Activated naive CD4-positive, alpha-beta T cell treated with anti-CD3 and anti-CD28 coated beads, Interleukin-2, amount 50 U/mL, for 24 hours (primary cell): ENCODE measurements around the gene ZNF322.

Source experiments
- H3K27ac Mint-ChIP-seq: one replicate; pipeline ENCODE4 v1.8.0; 2021; ENCODE audit warnings: mild to moderate bottlenecking, mixed read lengths
- H3K27me3 Mint-ChIP-seq: one replicate; pipeline ENCODE4 v1.8.0; 2021; ENCODE audit warnings: mixed read lengths
- H3K36me3 Mint-ChIP-seq: one replicate; pipeline ENCODE4 v1.8.0; 2021; ENCODE audit warnings: mixed read lengths
- H3K4me1 Mint-ChIP-seq: one replicate; pipeline ENCODE4 v1.8.0; 2021; ENCODE audit warnings: mixed read lengths
- H3K4me3 Mint-ChIP-seq: one replicate; pipeline ENCODE4 v1.8.0; 2021; ENCODE audit warnings: mild to moderate bottlenecking, mixed read lengths
- H3K9me3 Mint-ChIP-seq: one replicate; pipeline ENCODE4 v1.8.0; 2021; ENCODE audit warnings: mixed read lengths

ZNF322 gene

DNA sequence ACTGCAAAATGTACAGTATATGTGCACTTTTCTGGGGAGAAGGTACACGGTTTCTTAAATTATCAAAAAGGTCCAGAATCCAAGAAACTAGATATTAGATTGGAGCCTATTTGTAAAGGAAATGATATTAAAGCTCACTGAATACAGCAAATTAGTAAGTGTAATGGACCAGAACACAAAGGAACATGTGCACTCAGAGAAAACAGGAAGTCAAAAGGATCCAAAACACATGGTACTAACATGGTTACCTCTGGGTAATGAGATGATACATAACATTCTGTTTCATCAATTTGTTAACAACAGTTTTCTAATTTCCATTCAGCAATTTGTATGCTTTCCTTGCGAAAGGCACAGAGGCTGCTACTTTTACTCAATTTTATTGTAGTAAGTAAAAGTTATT lies 18.7 kb downstream of the ZNF322 start:
- peaks cover 61% of the 10 kb centered on the region for H3K36me3 Mint-ChIP-seq
- peaks cover 39% of the 10 kb centered on the region for H3K9me3 Mint-ChIP-seq
- H3K4me3 Mint-ChIP-seq, result no peak overlapping the region

DNA sequence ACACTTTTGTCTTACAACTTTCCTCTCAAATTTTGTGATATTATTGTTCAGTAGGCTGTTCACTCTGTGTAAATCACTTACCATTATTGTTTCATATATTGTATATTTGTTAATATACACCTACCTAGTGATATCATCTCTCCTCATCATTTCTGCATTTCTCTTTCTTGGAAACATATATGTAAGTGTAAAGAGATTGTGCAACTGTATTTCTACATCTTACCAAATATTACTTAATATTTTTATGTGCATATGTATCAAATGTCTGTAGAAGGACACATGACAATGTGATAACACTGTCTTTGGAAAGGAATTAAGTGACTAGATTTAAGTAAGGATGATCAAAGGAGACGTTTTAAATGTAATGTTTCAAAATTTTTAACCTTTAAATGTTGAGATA lies 30.2 kb downstream of the ZNF322 start:
- Mint-ChIP-seq H3K4me3 (no peak overlapping the region), H3K9me3 (no peaks in the 10 kb centered on the region), H3K4me1 (no peaks in the 10 kb centered on the region), H3K36me3 (peaks cover 5% of the 10 kb centered on the region), H3K27me3 (peaks cover 1% of the 10 kb centered on the region), H3K27ac (no peak overlapping the region)

More for the DNA sequence above, 18.7 kb downstream of the ZNF322 start:
- Mint-ChIP-seq H3K4me1 (no peaks in the 10 kb centered on the region), H3K27ac (no peak overlapping the region), H3K27me3 (no peaks in the 10 kb centered on the region)

DNA sequence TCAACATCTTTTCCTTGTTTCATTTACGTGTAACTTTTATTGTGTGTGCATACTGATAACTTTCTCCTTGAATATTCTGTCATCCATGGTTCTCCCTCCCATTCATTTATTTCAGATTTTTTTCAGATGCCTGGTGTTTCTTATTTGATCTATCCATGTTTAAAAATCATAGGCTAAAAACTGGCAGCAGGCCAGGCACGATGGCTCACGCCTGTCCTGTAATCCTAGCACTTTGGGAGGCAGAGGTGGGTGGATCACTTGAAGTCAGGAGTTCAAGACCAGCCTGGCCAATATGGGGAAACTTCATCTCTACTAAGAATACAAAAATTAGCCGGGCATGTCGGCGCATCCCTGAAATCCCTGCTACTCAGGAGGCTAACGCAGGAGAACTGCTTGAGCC lies 31.7 kb downstream of the ZNF322 start:
- no peaks in the 10 kb centered on the region for H3K9me3 Mint-ChIP-seq
- H3K36me3 Mint-ChIP-seq, result no peaks in the 10 kb centered on the region
- H3K27ac Mint-ChIP-seq, result no peak overlapping the region
- no peaks in the 10 kb centered on the region for H3K4me1 Mint-ChIP-seq
- no peak overlapping the region for H3K4me3 Mint-ChIP-seq
- H3K27me3 Mint-ChIP-seq, result peaks cover 1% of the 10 kb centered on the region

DNA sequence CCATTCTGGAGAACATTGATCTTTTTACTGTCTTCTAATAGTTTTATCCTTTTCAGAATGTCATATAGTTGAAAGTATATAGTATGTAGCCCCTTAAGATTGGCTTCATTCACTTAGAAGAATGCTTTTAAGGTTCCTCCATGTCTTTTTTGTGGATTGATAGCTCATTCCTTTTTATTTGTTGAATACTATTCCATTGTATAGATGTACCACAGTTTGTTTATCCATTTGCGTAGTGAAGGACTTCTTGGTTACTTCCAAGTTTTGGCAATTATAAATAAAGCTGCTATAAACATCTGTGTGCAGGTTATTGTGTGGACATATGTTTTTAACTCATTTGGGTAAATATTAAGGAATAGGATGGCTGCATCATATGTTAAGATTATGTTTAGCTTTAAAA lies 35.0 kb downstream of the ZNF322 start:
- Mint-ChIP-seq H3K4me1 (no peaks in the 10 kb centered on the region), H3K27ac (no peak overlapping the region)

DNA sequence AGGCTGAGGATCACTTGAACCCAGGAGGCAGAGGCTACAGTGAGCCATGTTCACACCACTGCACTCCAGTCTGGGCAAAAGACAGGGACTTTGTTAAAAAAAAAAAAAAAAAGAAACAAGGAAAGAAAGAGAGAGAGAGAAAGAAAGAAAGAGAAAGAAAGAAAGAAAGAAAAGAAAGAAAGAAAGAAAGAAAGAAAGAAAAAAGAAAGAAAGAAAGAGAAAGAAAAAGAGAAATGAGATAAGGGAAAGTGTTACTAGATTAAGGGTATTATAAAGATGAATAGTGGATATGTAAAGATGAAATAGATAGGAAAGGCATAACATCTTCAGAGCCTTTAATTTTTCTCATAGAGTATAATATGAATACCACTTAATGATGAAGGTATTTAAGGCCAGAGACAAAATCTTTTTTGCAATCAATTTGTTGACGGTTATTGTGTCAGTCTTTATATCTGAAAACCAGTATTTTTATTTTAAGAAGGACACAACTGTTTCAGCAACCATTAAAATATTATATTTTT lies 36.1 kb downstream of the ZNF322 start:
- no peak overlapping the region for H3K27ac Mint-ChIP-seq
- H3K9me3 Mint-ChIP-seq, result no peaks in the 10 kb centered on the region
- no peaks in the 10 kb centered on the region for H3K4me1 Mint-ChIP-seq
- no peaks in the 10 kb centered on the region for H3K36me3 Mint-ChIP-seq
- peaks cover 1% of the 10 kb centered on the region for H3K27me3 Mint-ChIP-seq
- H3K4me3 Mint-ChIP-seq, result no peak overlapping the region

More for the DNA sequence above, 35.0 kb downstream of the ZNF322 start:
- Mint-ChIP-seq H3K4me3 (no peak overlapping the region), H3K36me3 (no peaks in the 10 kb centered on the region), H3K9me3 (no peaks in the 10 kb centered on the region), H3K27me3 (peaks cover 1% of the 10 kb centered on the region)

DNA sequence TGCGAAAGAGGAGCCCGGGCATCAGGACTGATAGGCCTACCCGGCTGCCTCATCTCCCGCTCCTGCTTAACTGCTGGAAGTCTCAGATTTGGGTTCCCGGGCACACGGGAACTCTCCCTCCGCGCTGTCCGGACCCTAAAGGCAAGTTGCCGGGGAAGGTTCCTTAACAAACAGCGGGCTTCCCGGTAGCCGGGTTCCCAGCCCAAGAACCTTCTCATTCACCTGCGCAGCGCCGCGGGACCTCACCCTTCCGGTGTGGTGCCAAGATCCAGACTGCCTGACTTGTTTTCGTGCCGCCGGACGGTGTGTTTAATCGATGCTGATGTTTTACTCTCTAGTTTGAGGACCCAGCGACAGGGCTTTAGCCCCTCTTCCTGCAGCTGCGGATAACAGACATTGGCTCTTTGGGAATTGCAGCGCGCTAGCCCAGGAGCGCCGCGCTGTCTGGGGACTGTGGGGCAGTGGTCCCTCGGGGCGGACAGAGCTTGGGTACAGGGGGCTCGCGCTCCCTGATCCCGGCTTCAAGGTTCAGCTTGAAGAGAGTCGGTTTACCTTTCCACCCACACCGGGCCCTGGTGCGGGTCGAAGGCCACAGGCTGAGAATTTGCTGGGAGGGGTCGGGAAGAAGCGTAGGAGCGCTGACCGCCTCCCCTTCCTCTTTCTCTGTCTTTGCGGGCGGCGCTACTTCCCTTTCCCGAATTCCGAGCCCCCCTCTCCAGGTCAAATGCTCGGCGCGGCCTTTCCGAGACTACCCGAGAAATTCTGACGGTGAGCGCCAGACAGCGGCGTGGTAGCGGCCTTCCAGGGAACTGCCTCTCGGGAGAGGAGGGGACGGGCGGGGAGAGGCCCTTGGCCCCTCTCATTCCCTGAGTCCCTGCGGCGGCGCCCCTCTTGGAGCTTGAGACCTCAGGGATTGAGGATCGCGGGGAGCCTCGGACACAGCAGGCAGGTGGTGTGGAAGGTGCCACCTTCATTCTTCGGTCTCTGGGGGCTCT lies 45.6 kb downstream of the ZNF322 start:
- Mint-ChIP-seq H3K4me1 (no peaks in the 10 kb centered on the region), H3K36me3 (no peaks in the 10 kb centered on the region), H3K27me3 (peaks cover 3% of the 10 kb centered on the region), H3K27ac (no peak overlapping the region), H3K4me3 (peak overlapping the region; percentile 74), H3K9me3 (no peaks in the 10 kb centered on the region)

DNA sequence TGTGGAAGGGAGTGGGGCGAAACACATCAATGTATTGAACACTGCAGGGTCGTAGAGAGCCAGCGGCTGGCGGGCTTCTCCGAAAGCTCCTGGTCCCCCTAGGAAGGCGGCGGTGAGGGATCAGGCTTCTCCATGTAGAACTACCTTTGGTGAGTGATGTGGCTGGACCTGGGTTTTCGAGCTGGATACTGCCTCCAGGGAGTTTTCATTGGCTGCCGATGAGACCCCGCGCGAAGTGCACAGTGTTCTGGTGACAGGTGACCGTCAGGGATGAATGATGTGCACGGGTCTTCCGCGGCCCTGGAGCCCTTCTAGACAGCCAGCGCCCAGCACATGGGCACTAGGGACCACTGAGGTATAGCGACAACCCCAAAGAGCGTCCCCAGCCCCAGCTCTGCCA lies 46.3 kb downstream of the ZNF322 start:
- H3K27ac Mint-ChIP-seq, result no peak overlapping the region
- H3K36me3 Mint-ChIP-seq, result no peaks in the 10 kb centered on the region
- H3K9me3 Mint-ChIP-seq, result no peaks in the 10 kb centered on the region
- H3K27me3 Mint-ChIP-seq, result peaks cover 3% of the 10 kb centered on the region
- H3K4me3 Mint-ChIP-seq, result no peak overlapping the region
- no peaks in the 10 kb centered on the region for H3K4me1 Mint-ChIP-seq

DNA sequence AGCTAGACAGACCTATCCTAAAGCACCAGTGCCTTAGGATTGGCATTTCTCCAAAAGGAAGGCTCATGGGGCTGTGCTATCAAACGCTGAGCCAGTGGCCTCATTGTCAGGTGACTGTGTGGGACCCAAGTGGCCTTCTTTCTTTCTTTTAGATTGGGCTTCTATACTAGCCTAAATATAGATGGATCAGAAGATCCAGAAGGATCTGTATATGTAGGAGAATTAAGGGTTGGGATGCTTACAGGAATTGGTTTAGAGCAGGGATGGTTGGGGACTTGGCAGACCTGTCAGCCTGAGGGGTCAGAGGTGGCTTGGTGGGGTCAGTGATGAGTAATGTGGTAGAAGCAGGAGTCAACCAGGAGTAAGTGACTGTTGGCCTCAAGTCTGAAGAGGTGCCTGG lies 47.9 kb downstream of the ZNF322 start:
- Mint-ChIP-seq H3K36me3 (no peaks in the 10 kb centered on the region), H3K4me1 (peaks cover 8% of the 10 kb centered on the region), H3K27ac (no peak overlapping the region), H3K9me3 (no peaks in the 10 kb centered on the region), H3K4me3 (no peak overlapping the region), H3K27me3 (peaks cover 2% of the 10 kb centered on the region)

DNA sequence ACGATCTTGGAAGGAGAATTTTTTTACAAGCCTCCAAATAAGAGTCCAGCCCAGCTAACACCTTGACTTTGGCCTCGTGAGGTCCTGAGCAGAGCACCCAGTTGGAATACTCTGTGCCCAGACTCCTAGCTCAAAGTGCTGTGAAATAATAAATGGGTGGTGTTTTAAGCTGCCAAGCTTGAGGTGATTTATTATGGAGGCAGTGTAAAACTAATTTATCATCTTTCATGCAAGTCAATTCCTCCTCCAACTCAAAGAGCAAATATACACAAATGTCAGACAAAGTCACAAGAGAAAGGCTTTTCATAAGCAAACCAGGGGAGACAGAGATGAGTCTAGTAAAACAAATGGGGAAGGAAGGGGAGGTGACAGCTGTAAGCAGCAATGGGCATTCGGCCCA lies 50.1 kb downstream of the ZNF322 start:
- Mint-ChIP-seq H3K27me3 (no peaks in the 10 kb centered on the region), H3K4me3 (no peak overlapping the region), H3K27ac (no peak overlapping the region), H3K36me3 (no peaks in the 10 kb centered on the region), H3K4me1 (peaks cover 8% of the 10 kb centered on the region), H3K9me3 (no peaks in the 10 kb centered on the region)

DNA sequence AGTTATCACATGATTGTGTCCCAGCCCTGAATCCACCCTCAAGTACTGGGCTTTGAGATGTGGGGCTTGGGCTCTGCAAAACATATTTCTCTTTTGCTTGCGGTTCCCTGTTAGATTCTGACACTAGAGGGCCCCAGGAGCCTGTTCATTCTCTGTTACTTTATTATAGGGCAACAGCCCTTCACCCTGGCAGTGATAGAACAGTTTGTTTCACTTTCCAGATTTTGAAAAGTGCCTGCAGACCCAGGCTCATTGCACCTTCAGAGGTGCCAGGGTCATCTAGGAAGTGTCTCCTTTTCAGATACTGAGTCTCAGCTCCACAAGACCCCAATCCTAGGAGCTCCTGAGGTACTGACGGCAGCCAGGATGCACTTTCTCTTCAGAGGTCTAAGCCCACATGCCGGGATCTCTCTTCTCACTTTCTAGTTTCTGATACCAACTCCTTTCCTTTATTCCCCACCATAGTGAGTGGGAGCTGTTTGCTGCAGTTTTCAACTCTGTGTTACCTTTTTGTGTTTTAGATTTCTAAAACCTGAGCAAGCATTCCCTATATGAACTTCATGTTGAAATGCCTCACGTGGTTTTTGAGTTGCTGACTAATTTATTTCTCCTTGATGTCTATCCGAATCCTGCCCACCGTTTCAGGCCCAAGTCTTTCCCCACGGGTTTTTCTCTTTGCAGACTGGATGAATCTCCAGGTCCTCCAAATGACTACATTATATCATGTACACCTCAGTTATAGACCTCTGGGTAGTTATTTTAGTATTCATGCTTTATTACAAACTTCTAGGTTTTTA lies 51.9 kb downstream of the ZNF322 start:
- peaks cover 22% of the 10 kb centered on the region for H3K4me1 Mint-ChIP-seq
- peak overlapping the region; percentile 74 for H3K27ac Mint-ChIP-seq
- H3K36me3 Mint-ChIP-seq, result no peaks in the 10 kb centered on the region
- no peaks in the 10 kb centered on the region for H3K27me3 Mint-ChIP-seq
- H3K9me3 Mint-ChIP-seq, result no peaks in the 10 kb centered on the region
- peak overlapping the region; percentile 47 for H3K4me3 Mint-ChIP-seq

DNA sequence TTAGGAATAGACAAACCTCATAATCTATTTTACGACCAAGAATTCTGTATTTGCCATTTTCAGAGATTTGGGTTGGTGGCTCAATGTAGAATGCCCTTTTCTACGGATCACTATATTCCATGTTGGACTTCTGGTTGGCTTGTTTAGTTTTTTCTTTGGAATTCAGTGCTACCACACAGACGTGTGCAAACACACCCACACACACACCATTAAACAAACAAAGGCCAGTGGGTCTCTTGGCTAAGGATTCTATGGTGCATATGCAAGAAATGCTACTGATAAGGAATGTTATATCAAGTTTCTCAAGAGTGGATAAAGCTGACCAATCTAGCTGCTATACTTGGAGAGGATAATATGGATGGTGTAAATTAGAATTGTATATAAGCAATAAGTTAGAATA lies 54.7 kb downstream of the ZNF322 start:
- H3K4me3 Mint-ChIP-seq, result no peak overlapping the region
- no peak overlapping the region for H3K27ac Mint-ChIP-seq
- H3K36me3 Mint-ChIP-seq, result peaks cover 4% of the 10 kb centered on the region
- no peaks in the 10 kb centered on the region for H3K9me3 Mint-ChIP-seq
- peaks cover 36% of the 10 kb centered on the region for H3K4me1 Mint-ChIP-seq
- no peaks in the 10 kb centered on the region for H3K27me3 Mint-ChIP-seq

DNA sequence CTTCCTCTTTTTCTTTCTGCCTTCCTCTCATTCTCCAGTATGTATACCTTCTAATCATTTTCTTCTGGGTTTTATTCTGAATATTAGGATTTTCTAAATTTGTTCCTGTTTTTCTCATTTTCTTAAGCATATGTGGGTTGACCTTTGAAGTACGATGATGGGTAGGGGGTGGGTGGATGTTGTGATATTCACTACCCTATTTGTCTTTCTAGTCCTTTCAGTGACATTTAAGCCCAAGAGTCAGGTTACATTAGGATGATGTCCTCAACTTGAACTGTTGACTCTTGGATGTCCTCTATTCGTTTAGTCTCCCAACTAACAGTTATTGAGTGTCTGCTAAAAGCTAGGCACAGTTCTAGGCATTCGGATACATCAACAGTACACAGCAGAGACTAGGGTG lies 55.5 kb downstream of the ZNF322 start:
- no peaks in the 10 kb centered on the region for H3K9me3 Mint-ChIP-seq
- no peak overlapping the region for H3K4me3 Mint-ChIP-seq
- H3K27me3 Mint-ChIP-seq, result no peaks in the 10 kb centered on the region
- H3K27ac Mint-ChIP-seq, result no peak overlapping the region
- peaks cover 9% of the 10 kb centered on the region for H3K36me3 Mint-ChIP-seq
- peaks cover 43% of the 10 kb centered on the region for H3K4me1 Mint-ChIP-seq

DNA sequence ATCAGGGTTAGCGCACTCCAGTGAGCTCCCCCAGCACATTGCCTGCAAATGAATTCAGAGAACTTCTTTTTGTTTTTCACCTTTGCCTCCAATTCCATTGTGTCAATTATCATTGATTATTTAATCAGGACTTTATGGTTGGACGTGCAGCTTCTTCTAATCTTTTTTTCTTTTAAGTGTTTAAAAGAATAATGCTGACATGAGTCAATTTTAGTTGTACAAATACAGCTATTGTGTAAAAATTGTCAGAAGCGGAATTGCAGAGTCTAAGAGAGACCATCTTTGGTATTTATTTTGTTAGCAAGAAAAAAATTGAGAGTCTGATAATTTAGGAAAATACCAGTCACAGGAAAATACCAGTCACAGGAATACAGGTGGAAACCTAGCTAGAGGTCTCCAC lies 57.3 kb downstream of the ZNF322 start:
- no peaks in the 10 kb centered on the region for H3K27me3 Mint-ChIP-seq
- no peaks in the 10 kb centered on the region for H3K9me3 Mint-ChIP-seq
- H3K4me3 Mint-ChIP-seq, result no peak overlapping the region
- H3K36me3 Mint-ChIP-seq, result peaks cover 12% of the 10 kb centered on the region
- no peak overlapping the region for H3K27ac Mint-ChIP-seq
- peaks cover 45% of the 10 kb centered on the region for H3K4me1 Mint-ChIP-seq

DNA sequence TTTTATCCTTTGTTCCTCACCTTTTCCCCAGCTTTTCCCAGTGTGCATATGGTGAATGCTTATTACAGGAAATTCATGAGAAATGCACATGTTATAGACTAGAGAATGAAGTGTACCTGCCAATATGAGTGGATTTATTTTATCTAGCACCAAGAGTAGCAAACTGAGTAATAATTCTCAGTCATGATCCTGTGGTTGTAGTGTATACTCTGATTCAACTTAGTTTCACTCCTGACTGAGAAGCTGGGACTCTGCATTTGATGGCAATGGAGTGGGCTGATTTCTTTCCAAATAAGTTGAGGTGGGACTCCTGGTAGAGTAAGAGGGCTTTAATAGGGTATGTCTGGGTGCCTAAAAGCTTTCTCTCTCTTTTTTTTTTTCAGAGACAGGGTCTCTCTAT lies 58.8 kb downstream of the ZNF322 start:
- peak overlapping the region; percentile 98 for H3K27ac Mint-ChIP-seq
- H3K27me3 Mint-ChIP-seq, result no peaks in the 10 kb centered on the region
- H3K36me3 Mint-ChIP-seq, result peaks cover 12% of the 10 kb centered on the region
- H3K4me1 Mint-ChIP-seq, result peaks cover 45% of the 10 kb centered on the region
- no peaks in the 10 kb centered on the region for H3K9me3 Mint-ChIP-seq
- H3K4me3 Mint-ChIP-seq, result peak overlapping the region; percentile 58

DNA sequence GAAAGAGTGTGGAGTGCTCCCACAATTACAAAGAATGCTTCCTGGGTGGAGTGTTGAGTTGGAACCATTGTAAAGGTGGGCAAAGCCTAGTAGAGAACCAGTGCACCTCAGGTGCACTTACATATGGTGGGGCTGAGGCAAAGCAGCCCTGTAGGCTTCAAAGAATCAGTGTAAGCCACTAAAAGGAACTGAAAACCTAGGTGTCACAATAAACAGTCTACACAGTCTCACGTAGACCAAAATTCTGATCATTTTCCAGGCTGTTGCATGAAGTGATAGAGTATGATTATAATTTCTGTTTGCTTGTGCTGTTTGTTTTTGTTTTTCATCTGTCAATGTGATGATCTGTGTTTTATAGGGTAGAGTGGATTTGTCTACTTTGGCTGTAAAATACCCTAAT lies 60.0 kb downstream of the ZNF322 start:
- H3K27me3 Mint-ChIP-seq, result peaks cover 3% of the 10 kb centered on the region
- no peaks in the 10 kb centered on the region for H3K9me3 Mint-ChIP-seq
- peak overlapping the region; percentile 78 for H3K27ac Mint-ChIP-seq
- H3K4me1 Mint-ChIP-seq, result peaks cover 45% of the 10 kb centered on the region
- peak overlapping the region; percentile 66 for H3K4me3 Mint-ChIP-seq
- H3K36me3 Mint-ChIP-seq, result peaks cover 12% of the 10 kb centered on the region

DNA sequence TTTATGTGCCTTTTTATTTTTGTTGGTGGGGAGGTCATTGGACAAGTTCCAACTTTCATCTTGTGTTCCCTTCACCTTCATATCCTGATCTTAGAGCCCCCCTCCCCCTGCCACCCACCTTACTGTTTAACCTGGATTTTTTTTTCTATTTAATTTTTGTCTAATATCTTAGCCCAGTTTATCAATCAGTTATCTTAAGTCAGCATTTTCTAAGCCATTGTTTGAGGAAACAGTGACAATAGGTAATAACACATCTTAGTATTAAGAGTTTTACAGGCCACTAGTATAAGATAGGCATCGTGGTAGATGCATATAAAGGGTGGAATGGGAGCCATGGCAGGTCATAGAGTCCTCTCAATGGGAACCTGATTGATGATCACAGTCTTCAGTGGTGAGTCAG lies 60.4 kb downstream of the ZNF322 start:
- Mint-ChIP-seq H3K4me1 (peaks cover 41% of the 10 kb centered on the region), H3K4me3 (peak overlapping the region; percentile 66), H3K36me3 (peaks cover 12% of the 10 kb centered on the region), H3K27ac (peak overlapping the region; percentile 78), H3K9me3 (no peaks in the 10 kb centered on the region), H3K27me3 (peaks cover 7% of the 10 kb centered on the region)
